ENCODE results near the gene RFX2. TPM values are rescaled to one million over a fixed set of nuclear protein-coding genes. Genes with fewer than 3 reads are reported as not detected.

RFX2 gene
- total and polyA plus RNA-seq, 7 experiments from 2014 or later: 3.8 to 18.4 (median 8.2) TPM

- intact Hi-C loops (cut with micrococcal nuclease): no loop called here
- Mint-ChIP-seq H3K36me3 (peaks cover 3 to 21% (median 10%) of the 10 kb centered on the region in 5 donors), H3K4me3 (no peak overlapping the region), H3K9me3 (peaks cover 0 to 6% (median 2%) of the 10 kb centered on the region in 11 donors), H3K27ac (no peak overlapping the region), H3K4me1 (peaks cover 0 to 1% (median 0%) of the 10 kb centered on the region in 7 donors), H3K27me3 (no peaks in the 10 kb centered on the region)
- ChIA-PET POLR2A (no interaction called here), CTCF (no interaction called here)
- Histone ChIP-seq H3K4me1 (ENCODE audit: control insufficient read depth in 2 of 2, insufficient read depth in 2 of 2, low read length in 2 of 2) (no peaks in the 10 kb centered on the region), H3K27ac (ENCODE audit: low read depth, low read length) (no peak overlapping the region), H3K9me3 (ENCODE audit: control insufficient read depth in 2 of 3, low read length in 3 of 3) (no peaks in the 10 kb centered on the region), H3K27me3 (ENCODE audit: control insufficient read depth in 2 of 2, insufficient read depth in 2 of 2, low read length in 2 of 2) (no peaks in the 10 kb centered on the region), H3K4me3 (ENCODE audit: low read length) (no peak overlapping the region), H3K36me3 (ENCODE audit: control insufficient read depth in 2 of 3, insufficient read depth in 3 of 3, low read length in 3 of 3) (peaks cover 0 to 13% (median 0%) of the 10 kb centered on the region in 3 experiments)
- ATAC-seq (no peak), DNase-seq (no peak)
Observed at GRCh38 chr19:5995606-5996005, 114.7 kb downstream of the RFX2 start.

GRCh38 chr19:5994405-5995165 is 115.7 kb downstream of the RFX2 start:
- Mint-ChIP-seq H3K4me3 (no peak overlapping the region), H3K4me1 (peaks cover 0 to 4% (median 0%) of the 10 kb centered on the region in 7 donors), H3K36me3 (peaks cover 0 to 13% (median 3%) of the 10 kb centered on the region in 5 donors), H3K27me3 (no peaks in the 10 kb centered on the region), H3K9me3 (peaks cover 0 to 3% (median 0%) of the 10 kb centered on the region in 11 donors), H3K27ac (no peak overlapping the region)
- intact Hi-C loops (cut with micrococcal nuclease): no loop called here
- Histone ChIP-seq H3K9me3 (ENCODE audit: control insufficient read depth in 2 of 3, low read length in 3 of 3) (no peaks in the 10 kb centered on the region), H3K27me3 (ENCODE audit: control insufficient read depth in 2 of 2, insufficient read depth in 2 of 2, low read length in 2 of 2) (no peaks in the 10 kb centered on the region), H3K36me3 (ENCODE audit: control insufficient read depth in 2 of 3, insufficient read depth in 3 of 3, low read length in 3 of 3) (peaks cover 0 to 6% (median 0%) of the 10 kb centered on the region in 3 experiments), H3K4me3 (ENCODE audit: low read length) (no peak overlapping the region), H3K4me1 (ENCODE audit: control insufficient read depth in 2 of 2, insufficient read depth in 2 of 2, low read length in 2 of 2) (no peaks in the 10 kb centered on the region), H3K27ac (ENCODE audit: low read depth, low read length) (no peak overlapping the region)
- no peak for ATAC-seq
- ChIA-PET POLR2A (no interaction called here), CTCF (no interaction called here)
- no peak for DNase-seq

GRCh38 chr19:5993648-5994358 is 116.5 kb downstream of the RFX2 start:
- peaks cover 0 to 9% (median 0%) of the 10 kb centered on the region in 5 donors for H3K36me3 Mint-ChIP-seq

GRCh38 chr19:5993201-5993600 is 117.1 kb downstream of the RFX2 start:
- peaks cover 0 to 3% (median 0%) of the 10 kb centered on the region in 3 experiments for H3K36me3 ChIP-seq (ENCODE audit: control insufficient read depth in 2 of 3, insufficient read depth in 3 of 3, low read length in 3 of 3)
- Mint-ChIP-seq H3K27me3 (no peaks in the 10 kb centered on the region), H3K36me3 (peaks cover 0 to 9% (median 0%) of the 10 kb centered on the region in 5 donors), H3K4me1 (peaks cover 0 to 12% (median 0%) of the 10 kb centered on the region in 7 donors), H3K4me3 (no peak overlapping the region), H3K27ac (peak overlapping the region in 2 of 9 donors; percentile 29 to 67), H3K9me3 (no peaks in the 10 kb centered on the region)
- no peaks in the 10 kb centered on the region for H3K4me1 ChIP-seq (ENCODE audit: control insufficient read depth in 2 of 2, insufficient read depth in 2 of 2, low read length in 2 of 2)
- POLR2A ChIA-PET: no interaction called here
- no peak overlapping the region for H3K4me3 ChIP-seq (ENCODE audit: low read length)
- no peak overlapping the region for H3K27ac ChIP-seq (ENCODE audit: low read depth, low read length)
- no peak for ATAC-seq
- H3K27me3 ChIP-seq (ENCODE audit: control insufficient read depth in 2 of 2, insufficient read depth in 2 of 2, low read length in 2 of 2): no peaks in the 10 kb centered on the region
- no peaks in the 10 kb centered on the region for H3K9me3 ChIP-seq (ENCODE audit: control insufficient read depth in 2 of 3, low read length in 3 of 3)
- intact Hi-C loops (cut with micrococcal nuclease): no loop called here
- DNase-seq: no peak
- CTCF ChIA-PET: no interaction called here

More at GRCh38 chr19:5993648-5994358, 116.5 kb downstream of the RFX2 start:
- peaks cover 0 to 3% (median 0%) of the 10 kb centered on the region in 3 experiments for H3K36me3 ChIP-seq (ENCODE audit: control insufficient read depth in 2 of 3, insufficient read depth in 3 of 3, low read length in 3 of 3)
- ATAC-seq (no peak), DNase-seq (no peak)
- Mint-ChIP-seq H3K9me3 (no peaks in the 10 kb centered on the region), H3K27ac (no peak overlapping the region), H3K4me3 (no peak overlapping the region), H3K27me3 (no peaks in the 10 kb centered on the region), H3K4me1 (peaks cover 0 to 9% (median 0%) of the 10 kb centered on the region in 7 donors)
- H3K4me3 ChIP-seq (ENCODE audit: low read length): no peak overlapping the region
- CTCF ChIA-PET: no interaction called here
- H3K27ac ChIP-seq (ENCODE audit: low read depth, low read length): no peak overlapping the region
- H3K9me3 ChIP-seq (ENCODE audit: control insufficient read depth in 2 of 3, low read length in 3 of 3): no peaks in the 10 kb centered on the region
- H3K4me1 ChIP-seq (ENCODE audit: control insufficient read depth in 2 of 2, insufficient read depth in 2 of 2, low read length in 2 of 2): no peaks in the 10 kb centered on the region
- POLR2A ChIA-PET: no interaction called here
- intact Hi-C loops (cut with micrococcal nuclease): no loop called here
- no peaks in the 10 kb centered on the region for H3K27me3 ChIP-seq (ENCODE audit: control insufficient read depth in 2 of 2, insufficient read depth in 2 of 2, low read length in 2 of 2)

GRCh38 chr19:5992756-5993155 is 117.5 kb downstream of the RFX2 start:
- Mint-ChIP-seq H3K27ac (peak overlapping the region in 2 of 9 donors; percentile 29 to 67), H3K36me3 (peaks cover 0 to 9% (median 0%) of the 10 kb centered on the region in 5 donors), H3K27me3 (no peaks in the 10 kb centered on the region), H3K9me3 (no peaks in the 10 kb centered on the region), H3K4me1 (peaks cover 0 to 13% (median under 1%) of the 10 kb centered on the region in 7 donors), H3K4me3 (no peak overlapping the region)
- DNase-seq: no peak
- CTCF ChIA-PET: no interaction called here
- ATAC-seq: no peak
- Histone ChIP-seq H3K4me1 (ENCODE audit: control insufficient read depth in 2 of 2, insufficient read depth in 2 of 2, low read length in 2 of 2) (no peaks in the 10 kb centered on the region), H3K27me3 (ENCODE audit: control insufficient read depth in 2 of 2, insufficient read depth in 2 of 2, low read length in 2 of 2) (no peaks in the 10 kb centered on the region), H3K9me3 (ENCODE audit: control insufficient read depth in 2 of 3, low read length in 3 of 3) (no peaks in the 10 kb centered on the region), H3K36me3 (ENCODE audit: control insufficient read depth in 2 of 3, insufficient read depth in 3 of 3, low read length in 3 of 3) (peaks cover 0 to 3% (median 0%) of the 10 kb centered on the region in 3 experiments), H3K4me3 (ENCODE audit: low read length) (no peak overlapping the region), H3K27ac (ENCODE audit: low read depth, low read length) (no peak overlapping the region)
- intact Hi-C loops (cut with micrococcal nuclease): no loop called here
- POLR2A ChIA-PET: no interaction called here

- Histone ChIP-seq H3K4me1 (ENCODE audit: control insufficient read depth in 2 of 2, insufficient read depth in 2 of 2, low read length in 2 of 2) (no peaks in the 10 kb centered on the region), H3K4me3 (ENCODE audit: low read length) (no peak overlapping the region), H3K36me3 (ENCODE audit: control insufficient read depth in 2 of 3, insufficient read depth in 3 of 3, low read length in 3 of 3) (no peaks in the 10 kb centered on the region), H3K27me3 (ENCODE audit: control insufficient read depth in 2 of 2, insufficient read depth in 2 of 2, low read length in 2 of 2) (no peaks in the 10 kb centered on the region), H3K9me3 (ENCODE audit: control insufficient read depth in 2 of 3, low read length in 3 of 3) (no peaks in the 10 kb centered on the region), H3K27ac (ENCODE audit: low read depth, low read length) (no peak overlapping the region)
- Mint-ChIP-seq H3K4me1 (peaks cover 8 to 21% (median 9%) of the 10 kb centered on the region in 7 donors), H3K27me3 (no peaks in the 10 kb centered on the region), H3K9me3 (no peaks in the 10 kb centered on the region), H3K27ac (no peak overlapping the region), H3K4me3 (no peak overlapping the region), H3K36me3 (peaks cover 0 to 5% (median 0%) of the 10 kb centered on the region in 5 donors)
- CTCF ChIA-PET: no interaction called here
- no peak for ATAC-seq
- POLR2A ChIA-PET: no interaction called here
- no peak for DNase-seq
- intact Hi-C loops (cut with micrococcal nuclease): no loop called here
Observed at GRCh38 chr19:5991244-5991838, 119.0 kb downstream of the RFX2 start.

Measured in naive thymus-derived CD4-positive, alpha-beta T cell (primary cell).